ENCODE measurements around the gene ZBTB42. TPM values are rescaled to one million over a fixed set of nuclear protein-coding genes. Genes with fewer than 3 reads are reported as not detected.

The ZBTB42 gene
- total RNA-seq, 1 experiment from 2014 or later: 9.2 TPM

- Histone ChIP-seq H3F3A (ENCODE audit: low read length, unreplicated experiment) (no peaks in the 10 kb centered on the region), H3K9me3 (ENCODE audit: low read length) (no peaks in the 10 kb centered on the region), H3K9ac (ENCODE audit: low read length) (no peak overlapping the region), H3K27ac (ENCODE audit: low read length) (no peak overlapping the region), H3K36me3 (ENCODE audit: low read depth, low read length) (peaks cover 30% of the 10 kb centered on the region), H2AFZ (ENCODE audit: low read length) (no peak overlapping the region), H3K27me3 (ENCODE audit: low read length) (no peaks in the 10 kb centered on the region), H3K9me2 (replicated peaks; ENCODE audit: low read length) (no peaks in the 10 kb centered on the region), H3K4me2 (ENCODE audit: low read length) (no peak overlapping the region), H3K4me1 (ENCODE audit: insufficient read depth, low read length) (peaks cover 15% of the 10 kb centered on the region; the same call in 1 of the 2 replicates), H4K20me1 (ENCODE audit: low read length) (peaks cover 23% of the 10 kb centered on the region), H3K79me2 (ENCODE audit: low read length) (peaks cover 49% of the 10 kb centered on the region), H3K4me3 (ENCODE audit: low read length) (no peak overlapping the region)
- ATAC-seq (no peak), DNase-seq (no peak)
- BruUV-seq (replicated peaks): no TSS peak
- TF ChIP-seq CTCF (conservative IDR thresholded peaks at IDR 0.05; ENCODE audit: low read depth, low read length) (no peak), EZH2phosphoT487 (IDR thresholded peaks at IDR 0.05; ENCODE audit: borderline replicate concordance, low read length) (no peak), EZH2 (IDR thresholded peaks at IDR 0.05; ENCODE audit: low read length, unreplicated experiment) (no peak)
- CTCF ChIA-PET: no interaction called here
- POLR2A ChIA-PET (ENCODE audit: unreplicated experiment): no interaction called here
- intact Hi-C loops (cut with micrococcal nuclease): no loop called here
Observed at GRCh38 chr14:104756477-104757237, 44.2 kb upstream of the ZBTB42 start.

GRCh38 chr14:104757238-104757585, 43.7 kb upstream of the ZBTB42 start:
- Histone ChIP-seq H3K27ac (ENCODE audit: low read length) (no peak overlapping the region), H3K79me2 (ENCODE audit: low read length) (peaks cover 49% of the 10 kb centered on the region), H3K9me2 (replicated peaks; ENCODE audit: low read length) (no peaks in the 10 kb centered on the region), H3K9me3 (ENCODE audit: low read length) (no peaks in the 10 kb centered on the region), H3F3A (ENCODE audit: low read length, unreplicated experiment) (no peaks in the 10 kb centered on the region), H2AFZ (ENCODE audit: low read length) (no peak overlapping the region), H3K4me3 (ENCODE audit: low read length) (no peak overlapping the region), H3K36me3 (ENCODE audit: low read depth, low read length) (peaks cover 30% of the 10 kb centered on the region), H3K27me3 (ENCODE audit: low read length) (no peaks in the 10 kb centered on the region), H3K9ac (ENCODE audit: low read length) (no peak overlapping the region), H3K4me2 (ENCODE audit: low read length) (no peak overlapping the region), H4K20me1 (ENCODE audit: low read length) (peaks cover 23% of the 10 kb centered on the region), H3K4me1 (ENCODE audit: insufficient read depth, low read length) (peaks cover 12% of the 10 kb centered on the region; the same call in 1 of the 2 replicates)
- TF ChIP-seq CTCF (conservative IDR thresholded peaks at IDR 0.05; ENCODE audit: low read depth, low read length): no peak
- TF ChIP-seq EZH2phosphoT487 (IDR thresholded peaks at IDR 0.05; ENCODE audit: borderline replicate concordance, low read length): no peak
- TF ChIP-seq EZH2 (IDR thresholded peaks at IDR 0.05; ENCODE audit: low read length, unreplicated experiment): no peak
- BruUV-seq (replicated peaks): no TSS peak
- POLR2A ChIA-PET (ENCODE audit: unreplicated experiment): no interaction called here
- CTCF ChIA-PET: no interaction called here
- DNase-seq (no peak), ATAC-seq (no peak)
- intact Hi-C loops (cut with micrococcal nuclease): no loop called here

GRCh38 chr14:104757681-104758392, 43.1 kb upstream of the ZBTB42 start:
- Histone ChIP-seq H3K4me2 (ENCODE audit: low read length) (no peak overlapping the region), H3K27me3 (ENCODE audit: low read length) (no peaks in the 10 kb centered on the region), H4K20me1 (ENCODE audit: low read length) (peaks cover 23% of the 10 kb centered on the region), H3K9me2 (replicated peaks; ENCODE audit: low read length) (no peaks in the 10 kb centered on the region), H3K79me2 (ENCODE audit: low read length) (peaks cover 49% of the 10 kb centered on the region), H3K4me3 (ENCODE audit: low read length) (no peak overlapping the region), H2AFZ (ENCODE audit: low read length) (no peak overlapping the region), H3K36me3 (ENCODE audit: low read depth, low read length) (peaks cover 30% of the 10 kb centered on the region), H3F3A (ENCODE audit: low read length, unreplicated experiment) (no peaks in the 10 kb centered on the region), H3K4me1 (ENCODE audit: insufficient read depth, low read length) (peaks cover 11% of the 10 kb centered on the region; the same call in 1 of the 2 replicates), H3K9ac (ENCODE audit: low read length) (no peak overlapping the region), H3K27ac (ENCODE audit: low read length) (no peak overlapping the region), H3K9me3 (ENCODE audit: low read length) (no peaks in the 10 kb centered on the region)
- no TSS peak for BruUV-seq (replicated peaks)
- ChIA-PET CTCF (no interaction called here), POLR2A (ENCODE audit: unreplicated experiment) (no interaction called here)
- intact Hi-C loops (cut with micrococcal nuclease): no loop called here
- ATAC-seq: no peak
- no peak for DNase-seq
- TF ChIP-seq CTCF (conservative IDR thresholded peaks at IDR 0.05; ENCODE audit: low read depth, low read length) (no peak), EZH2 (IDR thresholded peaks at IDR 0.05; ENCODE audit: low read length, unreplicated experiment) (no peak), EZH2phosphoT487 (IDR thresholded peaks at IDR 0.05; ENCODE audit: borderline replicate concordance, low read length) (no peak)

Data from PC-3 (cell line).